Thoracic aorta (tissue), 2 donors: ENCODE measurements around the gene MC1R. TPM values are rescaled to one million over a fixed set of nuclear protein-coding genes. Genes with fewer than 3 reads are reported as not detected.

ENCODE experiments used
- ATAC-seq: fragments of 150-250 bp; one replicate; pipeline ENCODE4 v1.8.0; 2017; ENCODE audit warnings: low read depth; ENCODE audit not compliant: insufficient number of reproducible peaks, low FRiP score
- DNase-seq: peaks from one replicate; pipeline ENCODE4 v3.0.0-alpha.2; 2020; ENCODE audit warnings: low spot score
- H3K27ac ChIP-seq, 2 donors: fragments of 200-600 bp; sonication (generic); 1 replicate in 1 of 2; 2 replicates in 1 of 2; pipeline ENCODE4 v1.5.1; 2016; ENCODE audit warnings: mild to moderate bottlenecking in 2 of 2, moderate library complexity in 2 of 2
- H3K27me3 ChIP-seq: fragments of 200-600 bp; sonication (generic); replicated peaks from 2 replicates; pipeline ENCODE4 v1.6.0; 2016; ENCODE audit warnings: mild to moderate bottlenecking; ENCODE audit not compliant: insufficient read depth
- H3K36me3 ChIP-seq: fragments of 200-600 bp; sonication (generic); one replicate; pipeline ENCODE4 v1.5.1; 2016
- H3K4me1 ChIP-seq, 2 donors: fragments of 200-600 bp; sonication (generic); 1 replicate in 1 of 2; 2 replicates in 1 of 2; pipeline versions ENCODE4 v1.5.1 to v1.6.0; 2016; ENCODE audit warnings: low read depth in 2 of 2, mild to moderate bottlenecking in 1 of 2; ENCODE audit not compliant: control insufficient read depth in 1 of 2
- H3K4me3 ChIP-seq: fragments of 200-600 bp; sonication (generic); 2 replicates; pipeline ENCODE4 v1.5.1; 2016; ENCODE audit warnings: mild to moderate bottlenecking
- H3K9me3 ChIP-seq: fragments of 200-600 bp; sonication (generic); 2 replicates; pipeline ENCODE4 v1.5.1; 2016
- CTCF ChIP-seq: fragments of 200-600 bp; sonication (generic); IDR thresholded peaks from one replicate; pipeline ENCODE4 v1.5.1; 2019; ENCODE audit warnings: antibody characterized with exemption
- total RNA-seq, 2 donors: library from RNA; depleted of rRNA; stranded (reverse); fragments of >200 nt; gene quantifications; one replicate each; pipeline versions ENCODE4 v1.1.0 to v1.2.3, GENCODE V29; 2016

MC1R gene
- total RNA-seq, 2 donors from 2014 or later: 13.1 to 19.3 TPM

- no peak overlapping the region for H3K27ac ChIP-seq
- DNase-seq: no peak
- no peak for TF ChIP-seq CTCF
- H3K4me1 ChIP-seq: peaks cover 3 to 11% of the 10 kb centered on the region in 2 donors
- H3K27me3 ChIP-seq: no peaks in the 10 kb centered on the region
- peaks cover 18% of the 10 kb centered on the region for H3K36me3 ChIP-seq
- no peak for ATAC-seq
- no peak overlapping the region for H3K4me3 ChIP-seq
- H3K9me3 ChIP-seq: no peaks in the 10 kb centered on the region
Measured at GRCh38 chr16:89953671-89954406, 35.2 kb downstream of the MC1R start.

GRCh38 chr16:89954462-89954861, 35.8 kb downstream of the MC1R start:
- ATAC-seq (no peak), DNase-seq (no peak)
- Histone ChIP-seq H3K4me3 (no peak overlapping the region), H3K4me1 (peaks cover 3 to 6% of the 10 kb centered on the region in 2 donors), H3K27ac (no peak overlapping the region), H3K9me3 (no peaks in the 10 kb centered on the region), H3K36me3 (peaks cover 22% of the 10 kb centered on the region), H3K27me3 (no peaks in the 10 kb centered on the region)
- TF ChIP-seq CTCF: no peak

GRCh38 chr16:89955001-89955685, 36.5 kb downstream of the MC1R start:
- Histone ChIP-seq H3K4me1 (no peaks in the 10 kb centered on the region), H3K27ac (no peak overlapping the region), H3K27me3 (no peaks in the 10 kb centered on the region), H3K9me3 (no peaks in the 10 kb centered on the region), H3K36me3 (peaks cover 22% of the 10 kb centered on the region), H3K4me3 (no peak overlapping the region)
- DNase-seq: no peak
- no peak for TF ChIP-seq CTCF
- ATAC-seq: no peak

GRCh38 chr16:89956505-89957215, 38.0 kb downstream of the MC1R start:
- Histone ChIP-seq H3K4me3 (no peak overlapping the region), H3K27ac (no peak overlapping the region), H3K4me1 (no peaks in the 10 kb centered on the region), H3K27me3 (no peaks in the 10 kb centered on the region), H3K36me3 (peaks cover 22% of the 10 kb centered on the region), H3K9me3 (no peaks in the 10 kb centered on the region)
- no peak for ATAC-seq
- no peak for TF ChIP-seq CTCF
- DNase-seq: no peak

- ATAC-seq: no peak
- no peak for TF ChIP-seq CTCF
- DNase-seq: no peak
- no peaks in the 10 kb centered on the region for H3K4me1 ChIP-seq
- H3K27me3 ChIP-seq: no peaks in the 10 kb centered on the region
- peaks cover 22% of the 10 kb centered on the region for H3K36me3 ChIP-seq
- no peak overlapping the region for H3K27ac ChIP-seq
- peak overlapping the region; percentile 31 for H3K4me3 ChIP-seq
- H3K9me3 ChIP-seq: no peaks in the 10 kb centered on the region
Measured at GRCh38 chr16:89957216-89957785, 38.6 kb downstream of the MC1R start.
